Left lung (tissue), 10 donors: Measurements from ENCODE around the gene CHDH. TPM values are rescaled to one million over a fixed set of nuclear protein-coding genes. Genes with fewer than 3 reads are reported as not detected.

Experiments
- ATAC-seq: fragments of 200-7000 bp; cut with Tn5 transposase; one replicate; pipeline ENCODE4 v1.9.1; 2020; ENCODE audit warnings: moderate library complexity
- DNase-seq, 4 donors: peaks; one replicate each; pipeline ENCODE4 v3.0.0-alpha.2; 2013 to 2020
- H3K27ac ChIP-seq, 2 donors: fragments of 200-600 bp; sonication (generic) in 1 of 2; one replicate each; pipeline versions ENCODE4 v1.5.0 to v1.8.0; 2020 to 2021
- H3K27me3 ChIP-seq, 2 donors: fragments of 200-600 bp; sonication (generic) in 1 of 2; one replicate each; pipeline versions ENCODE4 v1.5.0 to v1.8.0; 2020 to 2021
- H3K36me3 ChIP-seq, 2 donors: fragments of 200-600 bp; sonication (generic) in 1 of 2; one replicate each; pipeline versions ENCODE4 v1.5.0 to v1.8.0; 2020 to 2021
- H3K4me1 ChIP-seq, 2 donors: fragments of 200-600 bp; one replicate each; pipeline ENCODE4 v1.8.0; 2021
- H3K4me3 ChIP-seq, 2 donors: fragments of 200-600 bp; sonication (generic) in 1 of 2; one replicate each; pipeline versions ENCODE4 v1.5.0 to v1.8.0; 2020 to 2021; ENCODE audit warnings: mild to moderate bottlenecking in 1 of 2
- H3K9me3 ChIP-seq, 2 donors: fragments of 200-600 bp; sonication (generic) in 1 of 2; one replicate each; pipeline versions ENCODE4 v1.5.0 to v1.8.0; 2020 to 2021
- intact Hi-C, 2 donors: fragments of 100-400 bp; cut with DNase I; formaldehyde crosslinking; loops; one replicate each; pipeline versions ENCODE4 v1.11.2 to v1.14.2; 2022
- polyA plus RNA-seq, 6 donors: library from polyadenylated mRNA; unstranded; fragments of 120-200 nt; gene quantifications; one replicate each; pipeline ENCODE4 v1.2.1, GENCODE V29; 2013; ENCODE audit not compliant: insufficient read length in 6 of 6
- total RNA-seq, 2 donors: library from RNA; stranded (reverse); fragmentation: NEBNext Ultra II Directional; extraction: Animal tissue kit (Norgen Biotek cat#: 25700); gene quantifications; one replicate each; pipeline ENCODE4 v1.2.1, GENCODE V29; 2021
- TF ChIP-seq, protein P1 (sequence below), 2 donors: fragments of 200-600 bp; sonication (generic) in 1 of 2; IDR thresholded peaks; one replicate each; pipeline versions ENCODE4 v1.5.0 to v1.8.0; 2021; ENCODE audit warnings: antibody characterized with exemption in 2 of 2
- donor health status: DM: no; HTN: yes; CAD: no.
- donor health status: DM: no; HTN: no; CAD: no.

CHDH gene
- total and polyA plus RNA-seq, 8 donors: 3.3 to 11.4 (median 4.3) TPM

DNA sequence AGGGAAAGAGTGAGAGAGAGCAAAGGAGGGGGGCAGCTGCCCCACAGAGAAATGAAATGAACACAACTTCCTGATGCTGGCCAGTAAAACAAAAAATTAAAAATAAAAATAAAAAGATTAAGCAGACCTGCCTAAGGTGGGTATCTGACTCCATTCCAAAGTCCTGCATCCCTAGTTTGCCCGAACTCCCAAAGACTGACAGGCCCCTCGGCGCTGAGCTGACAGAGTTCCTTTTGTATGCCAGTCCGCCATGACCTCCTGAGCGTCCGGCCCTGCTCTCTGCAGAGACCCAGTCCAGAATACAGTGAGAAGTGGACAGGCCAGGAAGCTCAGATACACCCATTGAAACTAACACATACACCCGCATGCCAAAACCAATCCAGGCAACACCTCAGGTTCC lies 54.9 kb downstream of the CHDH start:
- ATAC-seq: no peak
- H3K36me3 ChIP-seq: no peaks in the 10 kb centered on the region
- no peak overlapping the region for H3K27ac ChIP-seq
- no peak overlapping the region for H3K4me3 ChIP-seq
- no peak for DNase-seq
- intact Hi-C loops: no loop called here
- no peaks in the 10 kb centered on the region for H3K27me3 ChIP-seq
- no peaks in the 10 kb centered on the region for H3K4me1 ChIP-seq
- TF ChIP-seq, protein P1, sequence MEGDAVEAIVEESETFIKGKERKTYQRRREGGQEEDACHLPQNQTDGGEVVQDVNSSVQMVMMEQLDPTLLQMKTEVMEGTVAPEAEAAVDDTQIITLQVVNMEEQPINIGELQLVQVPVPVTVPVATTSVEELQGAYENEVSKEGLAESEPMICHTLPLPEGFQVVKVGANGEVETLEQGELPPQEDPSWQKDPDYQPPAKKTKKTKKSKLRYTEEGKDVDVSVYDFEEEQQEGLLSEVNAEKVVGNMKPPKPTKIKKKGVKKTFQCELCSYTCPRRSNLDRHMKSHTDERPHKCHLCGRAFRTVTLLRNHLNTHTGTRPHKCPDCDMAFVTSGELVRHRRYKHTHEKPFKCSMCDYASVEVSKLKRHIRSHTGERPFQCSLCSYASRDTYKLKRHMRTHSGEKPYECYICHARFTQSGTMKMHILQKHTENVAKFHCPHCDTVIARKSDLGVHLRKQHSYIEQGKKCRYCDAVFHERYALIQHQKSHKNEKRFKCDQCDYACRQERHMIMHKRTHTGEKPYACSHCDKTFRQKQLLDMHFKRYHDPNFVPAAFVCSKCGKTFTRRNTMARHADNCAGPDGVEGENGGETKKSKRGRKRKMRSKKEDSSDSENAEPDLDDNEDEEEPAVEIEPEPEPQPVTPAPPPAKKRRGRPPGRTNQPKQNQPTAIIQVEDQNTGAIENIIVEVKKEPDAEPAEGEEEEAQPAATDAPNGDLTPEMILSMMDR (IDR thresholded peaks at IDR 0.05): no peak
- H3K9me3 ChIP-seq: no peaks in the 10 kb centered on the region

DNA sequence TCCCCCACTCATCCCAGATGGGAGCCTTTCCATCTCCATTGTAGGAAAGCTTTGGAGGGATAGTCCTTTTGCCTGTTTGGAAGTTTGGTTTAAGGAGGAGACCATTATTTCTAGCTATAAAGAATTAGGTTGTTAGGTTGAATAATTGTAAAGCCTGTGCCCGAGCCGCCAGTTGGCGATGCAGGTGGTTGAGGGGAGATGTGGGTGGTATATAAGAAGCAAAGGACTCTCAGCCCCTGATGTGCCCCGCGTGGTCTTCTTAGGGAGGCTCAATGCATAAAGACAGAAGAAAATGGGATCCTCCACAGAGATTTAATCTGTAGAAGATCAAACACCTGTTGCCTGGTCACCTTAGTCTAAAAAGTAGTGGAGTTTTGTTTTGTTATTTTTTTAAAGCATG lies 55.7 kb downstream of the CHDH start:
- H3K27me3 ChIP-seq: no peaks in the 10 kb centered on the region
- intact Hi-C loops: no loop called here
- no peaks in the 10 kb centered on the region for H3K9me3 ChIP-seq
- no peaks in the 10 kb centered on the region for H3K36me3 ChIP-seq
- no peak overlapping the region for H3K4me3 ChIP-seq
- TF ChIP-seq, protein P1 (IDR thresholded peaks at IDR 0.05): no peak
- no peaks in the 10 kb centered on the region for H3K4me1 ChIP-seq
- no peak for ATAC-seq
- H3K27ac ChIP-seq: no peak overlapping the region
- DNase-seq: no peak

DNA sequence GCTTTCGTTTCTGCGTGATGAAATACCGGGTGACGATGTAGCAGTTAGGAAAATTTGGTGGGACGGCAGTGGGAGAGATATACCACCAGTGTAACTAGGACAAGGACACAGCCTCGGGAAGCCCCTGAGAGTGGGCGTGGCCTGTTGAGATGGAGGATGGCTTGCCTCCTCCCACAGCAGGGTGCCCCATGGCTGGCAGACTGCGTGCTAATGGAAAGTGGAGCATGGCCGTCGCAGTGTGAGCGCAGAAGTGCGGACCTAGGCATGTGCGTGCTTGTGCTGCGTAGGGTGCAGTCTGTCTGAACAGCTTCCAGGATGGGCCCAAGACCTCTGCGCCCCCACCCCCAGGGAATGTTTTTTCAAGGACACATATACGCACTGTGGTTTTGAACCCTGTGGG lies 56.8 kb downstream of the CHDH start:
- Histone ChIP-seq H3K27me3 (no peaks in the 10 kb centered on the region), H3K4me1 (no peaks in the 10 kb centered on the region), H3K27ac (no peak overlapping the region), H3K4me3 (no peak overlapping the region), H3K36me3 (no peaks in the 10 kb centered on the region), H3K9me3 (no peaks in the 10 kb centered on the region)
- no peak for DNase-seq
- intact Hi-C loops: no loop called here
- TF ChIP-seq, protein P1 (IDR thresholded peaks at IDR 0.05): no peak
- no peak for ATAC-seq

DNA sequence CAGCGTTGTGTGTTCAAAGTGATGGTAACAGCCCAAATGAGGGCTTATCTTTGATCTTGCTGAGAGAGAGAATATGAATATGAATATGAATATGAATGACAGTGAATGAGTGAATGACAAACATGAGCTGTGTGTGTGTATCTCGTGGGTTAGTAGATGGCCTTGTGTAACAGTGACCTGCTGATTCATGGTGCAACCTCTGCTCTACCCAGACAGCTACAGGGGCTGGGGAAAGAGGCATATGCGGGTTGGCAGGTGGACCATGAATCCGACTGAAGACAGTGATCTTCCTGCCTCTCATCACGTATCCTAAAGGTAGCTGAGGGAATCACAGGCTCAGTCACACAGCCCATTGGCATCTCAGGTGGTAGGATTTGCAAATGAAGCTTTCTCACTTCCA lies 58.2 kb downstream of the CHDH start:
- H3K4me1 ChIP-seq: no peaks in the 10 kb centered on the region
- no peaks in the 10 kb centered on the region for H3K9me3 ChIP-seq
- ATAC-seq (no peak), DNase-seq (no peak)
- no peaks in the 10 kb centered on the region for H3K36me3 ChIP-seq
- H3K4me3 ChIP-seq: no peak overlapping the region
- no peak overlapping the region for H3K27ac ChIP-seq
- no peaks in the 10 kb centered on the region for H3K27me3 ChIP-seq
- TF ChIP-seq, protein P1 (IDR thresholded peaks at IDR 0.05): no peak
- intact Hi-C loops: no loop called here

DNA sequence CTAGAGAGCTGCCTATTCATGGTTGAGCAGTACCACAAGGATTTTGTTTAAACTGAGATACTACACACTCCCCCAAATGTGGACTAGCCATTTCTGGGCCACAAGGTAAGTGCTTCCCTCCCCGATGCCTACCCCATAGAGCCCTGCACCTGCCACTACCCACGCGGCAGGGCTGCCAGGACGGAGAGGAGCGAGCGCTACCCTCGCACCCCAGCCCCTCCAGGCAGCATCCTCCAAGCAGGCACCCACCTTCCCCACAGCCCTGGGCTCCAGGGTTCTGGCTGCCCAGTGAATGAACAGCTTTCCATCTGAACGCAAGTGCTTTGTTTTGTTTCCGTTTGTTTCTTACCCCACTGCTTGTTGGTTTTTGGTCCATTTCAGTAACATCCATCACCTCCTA lies 59.2 kb downstream of the CHDH start:
- no peak overlapping the region for H3K4me3 ChIP-seq
- H3K27ac ChIP-seq: no peak overlapping the region
- DNase-seq (no peak), ATAC-seq (no peak)
- H3K9me3 ChIP-seq: no peaks in the 10 kb centered on the region
- no peaks in the 10 kb centered on the region for H3K36me3 ChIP-seq
- H3K4me1 ChIP-seq: no peaks in the 10 kb centered on the region
- TF ChIP-seq, protein P1 (IDR thresholded peaks at IDR 0.05): no peak
- H3K27me3 ChIP-seq: no peaks in the 10 kb centered on the region
- intact Hi-C loops: no loop called here
